ENCODE results near the gene PROM2. TPM values are rescaled to one million over a fixed set of nuclear protein-coding genes. Genes with fewer than 3 reads are reported as not detected.

PROM2 gene
- total RNA-seq: 0.20 and 0.37 TPM in 2 replicates

GRCh38 chr2:95274291-95275150, at the start of gene PROM2:
Gene PROM2 (plus strand): TSS chr2:95274449. CDS start chr2:95274586, 137 bp downstream.

GRCh38 chr2:95296880-95297487, 22.7 kb downstream of the PROM2 start, which contains the start of gene KCNIP3:
Gene KCNIP3 (plus strand): TSS chr2:95297347. CDS start chr2:95297439, 92 bp downstream.

Other genes with a start within 250 kb of the PROM2 start
- not detected in 2 replicates for gene MAL, start 248.7 kb upstream of the PROM2 start, total RNA-seq
- 36.4 and 40.1 TPM in 2 replicates for gene MRPS5, start 152.6 kb upstream of the PROM2 start, total RNA-seq
- gene ZNF514, start 114.6 kb upstream of the PROM2 start, total RNA-seq: 13.2 and 16.0 TPM in 2 replicates
- 7.0 and 7.2 TPM in 2 replicates for gene ZNF2, start 108.6 kb upstream of the PROM2 start, total RNA-seq
- gene ZNF892, start 66.9 kb upstream of the PROM2 start, total RNA-seq: 4.4 and 5.3 TPM in 2 replicates
- gene KCNIP3, start 22.9 kb downstream of the PROM2 start, total RNA-seq: 2.9 and 3.1 TPM in 2 replicates
- gene FAHD2A, start 128.3 kb downstream of the PROM2 start, total RNA-seq: 20.6 and 20.7 TPM in 2 replicates
- under 0.01 TPM in 1 of 2 replicates, not detected in the other for gene TRIM43B, start 210.3 kb downstream of the PROM2 start, total RNA-seq

Measured in subcutaneous preadipocyte (primary cell).